HG02571 (cell line): Measurements from ENCODE around the gene SAMD9.
"Not testable (repeated sequence)": the region's sequence is repeated elsewhere in the genome, so short reads cannot be mapped to it uniquely, and the experiment has no call there.

Source experiments
- ATAC-seq: cut with Tn5 transposase; IDR thresholded peaks from one replicate; pipeline ENCODE4 v1.9.1; 2021; ENCODE audit warnings: mild to moderate bottlenecking, moderate library complexity; ENCODE audit not compliant: unreplicated experiment

The SAMD9 gene

GRCh38 chr7:93120592-93121549 lies 3.1 kb upstream of the SAMD9 start:
- no peak for ATAC-seq

GRCh38 chr7:93119191-93119905 lies 1.6 kb upstream of the SAMD9 start:
- ATAC-seq = no peak

- ATAC-seq = no peak
Measured at GRCh38 chr7:93117327-93117726, 452 bp downstream of the SAMD9 start.

- ATAC-seq = no peak
Measured at GRCh38 chr7:93115796-93116195, 2.0 kb downstream of the SAMD9 start.

GRCh38 chr7:93108003-93108402 lies 9.8 kb downstream of the SAMD9 start:
- ATAC-seq = no peak

GRCh38 chr7:93097388-93097787 lies 20.4 kb downstream of the SAMD9 start:
- no peak for ATAC-seq

GRCh38 chr7:93092757-93093370 lies 24.9 kb downstream of the SAMD9 start:
- ATAC-seq = peak; percentile 56

GRCh38 chr7:93073357-93073756 lies 44.4 kb downstream of the SAMD9 start:
- not testable (repeated sequence) for ATAC-seq

- ATAC-seq = no peak
Measured at GRCh38 chr7:93062599-93062998, 55.2 kb downstream of the SAMD9 start.

- ATAC-seq = no peak
Measured at GRCh38 chr7:93060865-93061264, 56.9 kb downstream of the SAMD9 start.

GRCh38 chr7:93060025-93060424 lies 57.8 kb downstream of the SAMD9 start:
- ATAC-seq = no peak

- ATAC-seq = not testable (repeated sequence)
Measured at GRCh38 chr7:93056621-93057020, 61.2 kb downstream of the SAMD9 start.

GRCh38 chr7:93055543-93056107 lies 62.2 kb downstream of the SAMD9 start:
- ATAC-seq = peak; percentile 51

GRCh38 chr7:93054975-93055374 lies 62.8 kb downstream of the SAMD9 start:
- no peak for ATAC-seq

- no peak for ATAC-seq
Measured at GRCh38 chr7:93053949-93054943, 63.5 kb downstream of the SAMD9 start.

- no peak for ATAC-seq
Measured at GRCh38 chr7:93053209-93053948, 64.4 kb downstream of the SAMD9 start.

- ATAC-seq = no peak
Measured at GRCh38 chr7:93051660-93052059, 66.1 kb downstream of the SAMD9 start.
